Germinal center (tissue), 1 donor: ENCODE data around the gene SERF1A.
"Not testable (repeated sequence)": the region's sequence is repeated elsewhere in the genome, so short reads cannot be mapped to it uniquely, and the experiment has no call there.

Experiments used
- DNase-seq: peaks from one replicate; pipeline ENCODE4 v3.0.0; 2012; ENCODE audit warnings: mixed read lengths, low spot score

SERF1A gene

DNA sequence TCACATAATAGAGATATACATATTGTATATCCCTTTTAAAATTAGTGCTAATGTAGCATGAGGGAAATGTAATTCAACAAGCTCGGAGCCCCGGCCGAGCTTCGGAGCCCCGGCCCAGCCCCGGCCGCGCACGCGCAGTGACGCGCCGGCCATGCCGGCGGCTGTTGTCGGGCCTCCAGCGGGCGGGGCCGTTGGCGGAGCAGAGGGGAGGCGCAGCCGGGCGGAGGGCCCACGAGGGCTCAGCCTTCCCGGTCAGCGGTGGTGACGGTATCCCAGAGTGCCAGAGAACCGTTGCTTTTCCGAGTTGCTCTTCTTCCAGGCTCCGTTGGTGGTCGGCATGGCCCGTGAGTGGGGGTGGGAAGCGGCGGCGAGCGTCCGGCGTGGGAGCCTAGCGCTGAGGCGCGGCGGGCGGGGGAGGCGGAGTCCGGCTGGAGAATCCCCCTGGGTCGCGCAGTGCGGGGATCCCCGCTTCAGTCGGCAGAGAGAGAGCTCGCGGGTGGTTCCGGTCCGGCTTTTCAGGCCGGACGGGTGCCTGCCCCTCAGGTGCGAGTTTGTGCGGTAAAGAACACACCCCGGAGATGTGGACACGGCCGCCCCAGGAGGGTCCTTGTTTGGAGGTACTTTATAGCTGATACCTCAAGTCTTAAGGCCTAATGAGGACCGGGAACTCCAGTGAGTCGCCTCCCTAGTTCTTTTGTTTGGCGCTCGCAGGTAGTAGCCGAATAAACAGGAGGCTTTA lies at the start of gene SERF1A:
SERF1A (plus strand) TSS at position 137 of the 739 bp plus-strand sequence; CDS start at position 338, 201 bp downstream.
- DNase-seq: not testable (repeated sequence)

DNA sequence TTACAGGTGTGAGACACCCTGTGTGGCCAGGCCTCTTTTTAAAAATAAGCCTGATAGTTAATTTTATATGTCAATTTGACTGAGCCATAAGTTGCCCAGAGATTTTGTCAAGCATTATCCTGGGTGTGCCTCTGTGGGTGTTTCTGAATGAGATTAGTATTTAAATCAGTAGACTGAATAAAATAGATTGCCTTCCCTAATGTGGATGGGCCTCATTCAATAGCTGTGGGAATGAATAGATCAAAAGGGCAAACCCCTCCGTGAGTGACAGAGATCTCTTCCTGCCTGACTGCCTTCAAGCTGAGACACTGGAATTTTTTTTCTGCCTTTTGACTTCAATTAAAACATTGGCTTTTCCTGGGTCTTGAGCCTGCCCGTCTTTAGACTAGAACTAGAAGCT lies 33.7 kb upstream of the SERF1A start:
- DNase-seq: not testable (repeated sequence)

DNA sequence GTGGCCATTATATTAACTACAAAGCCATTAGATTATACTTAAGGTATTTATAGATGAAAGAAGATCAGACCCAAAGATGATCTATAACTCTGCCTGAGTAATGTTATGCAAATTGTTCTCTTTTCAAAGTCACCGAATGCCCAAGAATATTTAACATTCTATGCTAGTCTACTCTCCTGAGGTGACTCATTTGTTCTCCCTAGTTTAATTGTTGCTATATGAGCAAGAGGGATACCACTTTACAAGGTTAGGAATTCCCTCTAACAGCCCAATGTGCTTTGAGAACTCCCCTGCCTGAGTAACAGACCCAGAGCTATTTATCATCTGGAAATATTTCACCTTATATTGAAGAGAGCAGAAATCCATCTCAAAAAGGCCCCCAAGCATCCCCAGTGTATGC lies 29.8 kb upstream of the SERF1A start:
- not testable (repeated sequence) for DNase-seq

DNA sequence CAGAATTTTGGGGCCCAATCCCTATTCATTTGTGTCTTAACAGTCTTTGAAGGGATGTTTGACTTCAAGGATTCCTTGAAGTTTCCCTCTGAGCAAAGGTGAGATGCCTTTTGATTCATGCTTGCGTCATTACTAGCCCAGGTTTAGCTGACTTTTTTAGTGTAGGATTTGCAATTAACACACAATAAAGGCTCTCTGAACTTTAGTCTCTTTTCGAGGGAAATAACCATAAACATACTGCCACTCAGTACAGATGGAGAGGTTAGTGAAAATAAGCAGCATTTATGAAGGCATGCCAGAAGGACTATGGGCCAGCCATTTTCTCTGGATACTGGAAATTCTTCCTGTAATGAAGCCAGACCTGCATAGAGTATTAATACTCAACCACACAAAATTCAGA lies 4.4 kb upstream of the SERF1A start:
- DNase-seq: not testable (repeated sequence)

DNA sequence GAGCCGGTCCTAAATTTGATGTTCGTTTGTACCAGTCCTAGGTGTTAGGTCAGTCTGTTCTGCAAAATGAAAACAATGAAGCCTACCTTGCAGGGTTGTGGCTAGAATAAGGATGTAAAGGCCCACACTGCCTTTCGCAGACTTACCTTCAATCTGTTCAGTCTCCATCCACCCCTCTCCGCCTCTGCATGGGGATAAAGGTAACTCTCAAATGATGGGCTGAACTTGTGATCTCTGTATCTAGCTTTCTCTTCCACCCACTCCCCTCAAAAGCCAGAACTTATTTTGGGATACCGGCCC lies 753 bp downstream of the SERF1A start:
- DNase-seq: not testable (repeated sequence)

DNA sequence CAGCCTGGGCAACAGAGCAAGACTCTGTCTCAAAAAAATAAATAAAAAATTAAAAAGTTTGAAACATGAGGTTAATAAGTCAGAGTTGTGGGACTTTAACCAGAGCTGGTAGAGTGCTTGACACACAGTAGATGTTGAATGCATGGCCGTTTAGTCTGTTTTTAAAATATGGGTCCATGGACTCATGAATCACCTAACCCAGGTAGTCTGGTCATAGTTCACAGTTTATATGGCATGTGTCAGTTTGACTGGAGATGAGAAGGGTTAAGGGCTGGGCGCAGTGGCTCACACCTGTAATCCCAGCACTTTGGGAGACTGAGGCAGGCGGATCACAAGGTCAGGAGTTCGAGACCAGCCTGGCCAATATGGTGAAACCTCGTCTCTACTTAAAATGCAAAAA lies 6.2 kb downstream of the SERF1A start:
- not testable (repeated sequence) for DNase-seq

DNA sequence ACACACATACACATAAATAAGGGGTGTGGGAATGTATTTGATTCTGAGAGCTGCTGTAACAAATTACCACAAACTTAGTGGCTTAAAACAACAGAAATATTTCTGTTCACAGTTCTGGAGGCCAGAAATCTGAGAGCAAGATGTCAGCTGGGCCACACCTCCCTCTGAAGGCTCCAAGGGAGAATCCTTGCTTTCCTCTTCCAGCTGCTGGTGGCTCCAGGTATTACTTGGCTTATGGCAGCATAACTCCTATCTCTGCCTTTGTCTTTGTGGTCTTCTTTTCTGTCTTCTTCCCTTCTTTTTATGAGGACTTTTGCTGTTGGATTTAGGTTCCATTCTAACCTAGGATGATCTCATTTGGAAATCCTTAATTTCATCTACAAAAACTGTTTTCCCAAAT lies 16.4 kb downstream of the SERF1A start:
- not testable (repeated sequence) for DNase-seq

DNA sequence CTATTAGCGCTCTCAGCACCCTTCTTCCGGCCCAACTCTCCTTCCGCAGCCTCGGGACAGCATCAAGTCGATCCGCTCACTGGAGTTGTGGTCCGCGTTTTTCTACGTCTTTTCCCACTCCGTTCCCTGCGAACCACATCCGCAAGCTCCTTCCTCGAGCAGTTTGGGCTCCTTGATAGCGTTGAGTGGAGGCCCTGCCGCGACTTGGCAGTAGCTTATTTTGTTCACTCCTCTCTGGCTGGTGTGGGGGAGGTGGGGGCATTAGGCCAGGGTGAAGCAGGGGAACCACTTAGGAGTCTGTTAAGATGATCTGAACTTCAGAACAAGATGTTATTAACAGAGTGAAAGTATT lies 24.7 kb downstream of the SERF1A start:
- not testable (repeated sequence) for DNase-seq

DNA sequence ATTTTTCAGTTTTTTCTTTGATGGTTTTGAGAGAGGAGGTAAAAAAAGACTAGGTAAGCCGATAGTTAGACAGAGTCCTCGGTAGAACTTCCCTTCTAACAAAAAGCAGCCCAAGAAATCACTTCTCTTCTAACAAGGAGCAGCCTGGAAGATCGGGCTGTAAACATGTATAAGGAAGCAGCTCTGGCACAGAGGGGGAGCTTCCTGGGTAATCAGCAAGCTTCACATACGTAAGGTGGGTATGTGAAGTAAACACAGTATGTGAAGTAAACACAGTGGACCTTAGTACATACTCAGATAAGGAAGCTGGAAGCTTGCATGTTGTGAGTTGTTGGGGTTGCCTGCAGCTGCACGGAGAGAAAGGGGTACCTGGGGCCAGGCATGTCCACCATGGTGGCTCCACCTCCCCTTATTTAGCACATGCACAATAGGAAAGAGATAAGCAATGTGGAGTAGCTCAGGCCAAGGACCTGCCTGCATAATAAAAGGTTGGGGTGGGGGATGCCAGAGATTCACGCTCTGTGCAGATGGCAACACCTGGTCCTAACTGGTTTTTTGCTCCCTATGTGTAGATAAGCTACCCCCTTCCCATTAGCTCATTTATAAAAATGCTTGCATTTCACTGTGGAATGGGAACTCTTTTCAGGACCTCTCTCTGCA lies 31.4 kb downstream of the SERF1A start:
- not testable (repeated sequence) for DNase-seq

DNA sequence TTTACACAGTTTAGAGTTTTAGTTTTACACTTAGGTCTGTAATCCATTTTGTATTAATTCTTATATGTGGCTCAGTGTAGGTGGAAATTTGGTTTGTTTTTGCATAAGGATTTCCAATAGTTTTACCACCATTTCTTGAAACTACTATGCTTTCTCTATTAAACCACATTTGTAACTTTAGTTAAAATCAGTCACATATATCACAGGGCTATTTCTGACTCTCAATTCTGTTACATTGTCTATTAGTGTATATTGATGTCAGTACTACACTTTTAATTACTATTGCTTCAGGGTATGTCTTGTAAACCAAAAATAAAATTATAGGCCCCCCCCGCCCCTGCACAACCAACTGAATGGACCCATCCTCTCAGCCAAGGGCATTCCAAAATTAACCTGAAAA lies 32.1 kb downstream of the SERF1A start:
- DNase-seq: not testable (repeated sequence)

DNA sequence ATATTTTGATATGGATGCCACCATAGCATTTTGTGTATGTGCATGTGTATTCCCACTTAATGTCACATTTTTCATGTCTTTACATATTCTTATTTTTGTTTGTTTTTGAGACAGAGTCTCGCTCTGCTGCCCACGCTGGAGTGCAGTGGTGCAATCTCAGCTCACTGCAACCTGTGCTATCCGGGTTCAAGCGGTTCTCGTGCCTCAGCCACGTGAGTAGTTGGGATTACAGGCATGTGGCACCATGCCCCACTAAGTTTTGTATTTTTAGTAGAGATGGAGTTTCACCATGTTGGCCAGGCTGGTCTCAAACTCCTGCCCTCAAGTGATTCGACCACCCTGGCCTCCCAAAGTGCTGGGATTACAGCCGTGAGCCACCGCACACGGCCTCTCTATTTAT lies 52.6 kb downstream of the SERF1A start:
- DNase-seq: not testable (repeated sequence)
